Activated T-helper 1 cell treated with anti-CD3 and anti-CD28 coated beads, Interleukin-2, amount 50 U/mL, for 16 hours (primary cell): ENCODE measurements around the gene CRYGD.
"Not testable (repeated sequence)": the region's sequence is repeated elsewhere in the genome, so short reads cannot be mapped to it uniquely, and the experiment has no call there.

ENCODE experiments used
- DNase-seq, 2 donors: peaks; one replicate each; pipeline ENCODE4 v3.0.0-alpha.2; 2020; ENCODE audit warnings: low read depth in 1 of 2, low spot score in 1 of 2

The CRYGD gene

GRCh38 chr2:208130712-208131110 is 6.4 kb upstream of the CRYGD start:
- DNase-seq: no peak

- no peak for DNase-seq
Observed at GRCh38 chr2:208129744-208130711, 5.7 kb upstream of the CRYGD start, which contains the start of gene CRYGC. Gene CRYGC (minus strand): TSS chr2:208129828. CDS start chr2:208129792, 36 bp downstream.

- DNase-seq: no peak
Observed at GRCh38 chr2:208128136-208128535, 3.8 kb upstream of the CRYGD start.

GRCh38 chr2:208127090-208127489 is 2.8 kb upstream of the CRYGD start:
- DNase-seq: no peak

- DNase-seq: no peak
Observed at GRCh38 chr2:208125251-208125650, 927 bp upstream of the CRYGD start.

- DNase-seq: no peak
Observed at GRCh38 chr2:208122248-208122647, 2.1 kb downstream of the CRYGD start.

GRCh38 chr2:208118918-208119317 is 5.4 kb downstream of the CRYGD start:
- DNase-seq: no peak

- not testable (repeated sequence) for DNase-seq
Observed at GRCh38 chr2:208117390-208117789, 6.9 kb downstream of the CRYGD start.

GRCh38 chr2:208112969-208113368 is 11.4 kb downstream of the CRYGD start:
- DNase-seq: no peak

- DNase-seq: not testable (repeated sequence)
Observed at GRCh38 chr2:208112273-208112745, 12.0 kb downstream of the CRYGD start.

- DNase-seq: no peak
Observed at GRCh38 chr2:208103616-208104015, 20.7 kb downstream of the CRYGD start.

- DNase-seq: no peak
Observed at GRCh38 chr2:208101716-208102631, 22.4 kb downstream of the CRYGD start.

- no peak for DNase-seq
Observed at GRCh38 chr2:208099682-208100470, 24.4 kb downstream of the CRYGD start.

- DNase-seq: not testable (repeated sequence)
Observed at GRCh38 chr2:208098701-208099100, 25.6 kb downstream of the CRYGD start.

- no peak for DNase-seq
Observed at GRCh38 chr2:208098267-208098666, 26.1 kb downstream of the CRYGD start.

- no peak for DNase-seq
Observed at GRCh38 chr2:208097801-208098200, 26.5 kb downstream of the CRYGD start.

GRCh38 chr2:208097313-208097712 is 27.0 kb downstream of the CRYGD start:
- DNase-seq: no peak

GRCh38 chr2:208096080-208096479 is 28.2 kb downstream of the CRYGD start:
- no peak for DNase-seq

GRCh38 chr2:208093128-208093527 is 31.2 kb downstream of the CRYGD start:
- DNase-seq: no peak

- no peak for DNase-seq
Observed at GRCh38 chr2:208092093-208092832, 32.1 kb downstream of the CRYGD start.
